ENCODE results near the gene MPG. TPM values are rescaled to one million over a fixed set of nuclear protein-coding genes. Genes with fewer than 3 reads are reported as not detected.

MPG gene
- total RNA-seq, 1 donor from 2014 or later = 42.5 TPM

- peaks cover 24% of the 10 kb centered on the region for H3K36me3 ChIP-seq
- DNase-seq = no peak
- no peak for TF ChIP-seq CTCF (IDR thresholded peaks at IDR 0.05)
Measured at GRCh38 chr16:47234-47633, 30.8 kb upstream of the MPG start.

GRCh38 chr16:50769-51591, 27.0 kb upstream of the MPG start:
- H3K36me3 ChIP-seq = peaks cover 13% of the 10 kb centered on the region
- peaks cover 10% of the 10 kb centered on the region for H3K4me1 ChIP-seq
- DNase-seq = no peak
- no peak overlapping the region for H3K27ac ChIP-seq
- intact Hi-C loops (cut with DNase I) = no loop called here
- H3K27me3 ChIP-seq = no peaks in the 10 kb centered on the region
- no peak overlapping the region for H3K4me3 ChIP-seq
- TF ChIP-seq CTCF (IDR thresholded peaks at IDR 0.05) = no peak
- no peak for ATAC-seq
- no peaks in the 10 kb centered on the region for H3K9me3 ChIP-seq

More at GRCh38 chr16:47234-47633, 30.8 kb upstream of the MPG start:
- Histone ChIP-seq H3K9me3 (no peaks in the 10 kb centered on the region), H3K4me3 (no peak overlapping the region), H3K27me3 (no peaks in the 10 kb centered on the region), H3K4me1 (peaks cover 5% of the 10 kb centered on the region), H3K27ac (no peak overlapping the region)
- no peak for ATAC-seq
- intact Hi-C loops (cut with DNase I) = no loop called here

- H3K4me3 ChIP-seq = peak within 1 kb of the TSS; percentile 90
- intact Hi-C loops (cut with DNase I) = no loop called here
- DNase-seq (peak; percentile 99), ATAC-seq (peak; percentile 97)
- H3K9me3 ChIP-seq = no peaks in the 10 kb centered on the region
- peaks cover 10% of the 10 kb centered on the region for H3K4me1 ChIP-seq
- H3K27me3 ChIP-seq = no peaks in the 10 kb centered on the region
- peak within 1 kb of the TSS; percentile 76 for H3K27ac ChIP-seq
- TF ChIP-seq CTCF (IDR thresholded peaks at IDR 0.05) = no peak
- H3K36me3 ChIP-seq = peaks cover 23% of the 10 kb centered on the region
Measured at GRCh38 chr16:53346-54236, 24.4 kb upstream of the MPG start, which contains the start of the genes POLR3K and SNRNP25. POLR3K (minus strand) TSS chr16:53608; CDS start chr16:53586, 22 bp downstream. SNRNP25 (plus strand) TSS chr16:53828; CDS start chr16:54017, 189 bp downstream.

- peaks cover 10% of the 10 kb centered on the region for H3K4me1 ChIP-seq
Measured at GRCh38 chr16:54237-54581, 23.8 kb upstream of the MPG start.

More at GRCh38 chr16:54237-54581, 23.8 kb upstream of the MPG start:
- ATAC-seq (no peak), DNase-seq (no peak)
- Histone ChIP-seq H3K9me3 (no peaks in the 10 kb centered on the region), H3K4me3 (peak overlapping the region; percentile 90), H3K36me3 (peaks cover 29% of the 10 kb centered on the region), H3K27ac (peak overlapping the region; percentile 76), H3K27me3 (no peaks in the 10 kb centered on the region)
- intact Hi-C loops (cut with DNase I) = no loop called here
- no peak for TF ChIP-seq CTCF (IDR thresholded peaks at IDR 0.05)

All from upper lobe of right lung (tissue), 1 donor.